Liver (tissue), 9 donors: ENCODE measurements around the gene PITPNM3. TPM values are rescaled to one million over a fixed set of nuclear protein-coding genes. Genes with fewer than 3 reads are reported as not detected.

ENCODE experiments used
- DNase-seq: peaks from one replicate; pipeline ENCODE4 v3.0.0-alpha.2; 2017; ENCODE audit warnings: low spot score
- H3K27ac ChIP-seq, 2 donors: one replicate each; pipeline ENCODE4 v1.7.0; 2013; ENCODE audit warnings: inconsistent platforms in 2 of 2, low read length in 2 of 2, control low read depth in 1 of 2, low read depth in 1 of 2, mild to moderate bottlenecking in 1 of 2
- H3K27me3 ChIP-seq, 4 donors: one replicate each; pipeline versions ENCODE4 v1.6.1 to v1.7.0; 2013; ENCODE audit warnings: low read length in 3 of 4, inconsistent platforms in 1 of 4, mild to moderate bottlenecking in 1 of 4, moderate library complexity in 1 of 4; ENCODE audit not compliant: control insufficient read depth in 4 of 4, insufficient read depth in 4 of 4
- H3K36me3 ChIP-seq, 4 donors: one replicate each; pipeline versions ENCODE4 v1.6.1 to v1.7.0; 2013; ENCODE audit warnings: low read length in 3 of 4, mild to moderate bottlenecking in 3 of 4, low read depth in 1 of 4, moderate library complexity in 1 of 4; ENCODE audit not compliant: control insufficient read depth in 4 of 4, insufficient read depth in 3 of 4
- H3K4me1 ChIP-seq, 4 donors: one replicate each; pipeline versions ENCODE4 v1.6.1 to v1.7.0; 2013; ENCODE audit warnings: low read length in 3 of 4, mild to moderate bottlenecking in 3 of 4, moderate library complexity in 1 of 4; ENCODE audit not compliant: control insufficient read depth in 4 of 4, insufficient read depth in 4 of 4
- H3K4me3 ChIP-seq, 3 donors: one replicate each; pipeline versions ENCODE4 v1.6.1 to v1.7.0; 2013; ENCODE audit warnings: low read length in 3 of 3, control low read depth in 1 of 3, low read depth in 1 of 3, mild to moderate bottlenecking in 1 of 3
- H3K9ac ChIP-seq, 2 donors: one replicate each; pipeline ENCODE4 v1.7.0; 2013; ENCODE audit warnings: low read length in 2 of 2, mild to moderate bottlenecking in 2 of 2, moderate library complexity in 2 of 2, control low read depth in 1 of 2, low read depth in 1 of 2
- H3K9me3 ChIP-seq, 4 donors: one replicate each; pipeline versions ENCODE4 v1.6.1 to v1.7.0; 2013; ENCODE audit warnings: low read length in 3 of 4; ENCODE audit not compliant: control insufficient read depth in 4 of 4
- ATF3 ChIP-seq: IDR thresholded peaks from 2 replicates; pipeline ENCODE4 v1.6.1; 2016; ENCODE audit warnings: antibody characterized with exemption
- EGR1 ChIP-seq, 2 donors: IDR thresholded peaks; 2 replicates each; pipeline ENCODE4 v1.6.1; 2016 to 2018; ENCODE audit warnings: antibody characterized with exemption in 2 of 2, low read depth in 2 of 2
- FOXA1 ChIP-seq: IDR thresholded peaks from 2 replicates; pipeline ENCODE4 v1.6.1; 2016; ENCODE audit warnings: antibody characterized with exemption
- FOXA2 ChIP-seq: IDR thresholded peaks from 2 replicates; pipeline ENCODE4 v1.6.1; 2016; ENCODE audit warnings: antibody characterized with exemption
- GABPA ChIP-seq, 2 donors: IDR thresholded peaks in 1 of 2; conservative IDR thresholded peaks in 1 of 2; 2 replicates each; pipeline ENCODE4 v1.6.1; 2016; ENCODE audit warnings: antibody characterized with exemption in 2 of 2, mild to moderate bottlenecking in 1 of 2, moderate library complexity in 1 of 2
- HNF4A ChIP-seq, 2 donors: conservative IDR thresholded peaks; 2 replicates each; pipeline ENCODE4 v1.6.1; 2016; ENCODE audit warnings: antibody characterized with exemption in 2 of 2, mild to moderate bottlenecking in 2 of 2
- HNF4G ChIP-seq: IDR thresholded peaks from 2 replicates; pipeline ENCODE4 v1.6.1; 2016; ENCODE audit warnings: antibody characterized with exemption
- JUND ChIP-seq, 2 donors: IDR thresholded peaks; 2 replicates each; pipeline ENCODE4 v1.6.1; 2016; ENCODE audit warnings: antibody characterized with exemption in 2 of 2
- NR2F2 ChIP-seq: IDR thresholded peaks from 2 replicates; pipeline ENCODE4 v1.6.1; 2016; ENCODE audit warnings: antibody characterized with exemption
- RAD21 ChIP-seq, 2 donors: IDR thresholded peaks; 2 replicates each; pipeline ENCODE4 v1.6.1; 2016; ENCODE audit warnings: antibody characterized with exemption in 2 of 2, mild to moderate bottlenecking in 2 of 2
- REST ChIP-seq: IDR thresholded peaks from 2 replicates; pipeline ENCODE4 v1.6.1; 2016; ENCODE audit warnings: antibody characterized with exemption, mild to moderate bottlenecking
- RXRA ChIP-seq, 2 donors: IDR thresholded peaks; 2 replicates each; pipeline ENCODE4 v1.6.1; 2017 to 2018; ENCODE audit warnings: antibody characterized with exemption in 2 of 2, mild to moderate bottlenecking in 1 of 2
- SP1 ChIP-seq: IDR thresholded peaks from 2 replicates; pipeline ENCODE4 v1.6.1; 2018; ENCODE audit warnings: antibody characterized with exemption, mild to moderate bottlenecking
- TAF1 ChIP-seq: conservative IDR thresholded peaks from 2 replicates; pipeline ENCODE4 v1.6.1; 2016; ENCODE audit warnings: antibody characterized with exemption, mild to moderate bottlenecking
- YY1 ChIP-seq: IDR thresholded peaks from 2 replicates; pipeline ENCODE4 v1.6.1; 2016; ENCODE audit warnings: antibody characterized with exemption, mild to moderate bottlenecking
- ZBTB33 ChIP-seq: IDR thresholded peaks from 2 replicates; pipeline ENCODE4 v1.6.1; 2016; ENCODE audit warnings: antibody characterized with exemption
- WGBS: extraction: QIAGEN DNeasy Blood & Tissue Kit; methylation state at CpG from one replicate; pipeline ENCODE4 v1.1.7; 2013; 5-methylcytosine and 5-hydroxymethylcytosine counted together
- polyA plus RNA-seq, 2 donors: library from polyadenylated mRNA; stranded (reverse) in 1 of 2; unstranded in 1 of 2; fragments of 200-250 nt in 1 of 2; fragments of >200 nt in 1 of 2; fragmentation: Nextera tagmentation in 1 of 2; extraction: Ambion mirVana in 1 of 2; gene quantifications; one replicate each; pipeline versions ENCODE4 v1.2.1 to v1.2.3, GENCODE V29; 2013 to 2015
- total RNA-seq, 2 donors: library from RNA; depleted of rRNA; stranded (reverse); fragments of >200 nt; gene quantifications; one replicate each; pipeline ENCODE4 v1.2.3, GENCODE V29; 2014
- TF ChIP-seq, protein P1 (sequence below): IDR thresholded peaks from 2 replicates; pipeline ENCODE4 v1.6.1; 2016; ENCODE audit warnings: antibody characterized with exemption
- TF ChIP-seq, protein P2 (sequence below): fragments of 150-350 bp; IDR thresholded peaks from 2 replicates; pipeline ENCODE4 v1.5.1; 2017; ENCODE audit warnings: improper control_type of control experiment, low read depth, low read length; ENCODE audit not compliant: missing input control
- donor health status: healthy.
- donor health status: healthy.
- donor health status: healthy.
- donor health status: healthy.
- donor health status: healthy.

PITPNM3 gene
- total and polyA plus RNA-seq, 4 donors: 1.5 to 5.0 (median 1.8) TPM

DNA sequence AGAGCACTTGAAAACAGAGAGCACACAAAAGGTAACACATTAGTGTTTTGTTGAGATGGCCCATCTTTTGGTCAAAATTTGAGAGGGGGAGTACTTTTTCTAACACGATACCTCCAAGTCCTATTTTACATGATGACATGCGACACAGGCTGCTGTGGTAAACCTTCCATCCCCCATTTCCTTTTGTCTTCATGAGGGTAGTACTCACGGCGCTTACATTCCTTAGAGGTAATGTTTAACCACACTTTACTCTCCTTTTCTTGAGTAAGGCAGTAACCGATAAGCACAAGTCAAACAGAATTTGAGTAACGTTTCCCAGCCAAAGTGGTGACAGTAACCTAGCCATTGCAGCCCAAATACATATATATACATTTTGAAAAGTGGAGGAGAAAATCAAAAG, 35.8 kb upstream of the PITPNM3 start:
- Histone ChIP-seq H3K9ac (no peak overlapping the region), H3K36me3 (peaks cover 2 to 42% (median 27%) of the 10 kb centered on the region in 4 donors), H3K27ac (no peak overlapping the region), H3K4me3 (no peak overlapping the region), H3K9me3 (no peaks in the 10 kb centered on the region), H3K4me1 (no peaks in the 10 kb centered on the region), H3K27me3 (no peaks in the 10 kb centered on the region)
- 80% methylated on average over 6 of the region's 6 CpGs for WGBS
- TF ChIP-seq FOXA2 (no peak), RXRA (IDR thresholded peaks at IDR 0.05) (no peak), ZBTB33 (no peak)
- no peak for DNase-seq

DNA sequence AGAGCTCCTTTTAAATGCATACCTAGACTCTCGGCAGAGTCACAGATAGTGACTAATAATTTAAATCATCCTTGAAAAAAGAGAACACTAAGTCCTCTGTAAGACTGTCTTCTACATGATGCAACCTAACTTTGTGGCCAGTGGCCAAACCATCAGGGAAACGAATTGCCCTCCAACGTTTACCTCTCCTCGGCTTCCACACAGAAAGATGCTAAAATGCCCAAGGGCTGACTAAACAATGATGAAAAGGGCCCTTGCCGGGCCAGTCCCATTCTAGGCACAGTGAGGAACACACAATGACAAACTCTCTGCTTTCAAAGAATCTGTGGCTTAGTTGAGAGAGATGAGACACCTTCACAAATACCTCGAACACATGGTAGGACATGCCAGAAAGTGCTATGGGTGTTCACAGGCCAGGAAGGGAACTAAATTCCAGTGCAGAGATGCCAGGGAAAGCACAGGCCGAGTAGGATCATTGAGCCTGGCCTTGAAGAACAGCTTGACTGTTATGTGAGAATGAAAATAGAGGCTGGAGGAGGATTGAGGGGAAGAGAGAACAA, 35.3 kb upstream of the PITPNM3 start:
- H3K4me1 ChIP-seq: no peaks in the 10 kb centered on the region
- WGBS: 81% methylated on average over 7 of the region's 7 CpGs
- no peak overlapping the region for H3K9ac ChIP-seq
- H3K4me3 ChIP-seq: no peak overlapping the region
- TF ChIP-seq SP1 (no peak), RXRA (IDR thresholded peaks at IDR 0.05) (no peak), ATF3 (no peak), YY1 (no peak), EGR1 (IDR thresholded peaks at IDR 0.05; ENCODE audit: low read depth in 2 of 2) (no peak), HNF4G (no peak), GABPA (IDR thresholded peaks at IDR 0.05 in 1 of 2, conservative IDR thresholded peaks at IDR 0.05 in 1 of 2) (no peak), FOXA1 (no peak), JUND (IDR thresholded peaks at IDR 0.05) (no peak), TAF1 (no peak), FOXA2 (no peak), NR2F2 (no peak), REST (no peak), HNF4A (conservative IDR thresholded peaks at IDR 0.05) (no peak), RAD21 (IDR thresholded peaks at IDR 0.05) (no peak), ZBTB33 (no peak)
- TF ChIP-seq, protein P1, sequence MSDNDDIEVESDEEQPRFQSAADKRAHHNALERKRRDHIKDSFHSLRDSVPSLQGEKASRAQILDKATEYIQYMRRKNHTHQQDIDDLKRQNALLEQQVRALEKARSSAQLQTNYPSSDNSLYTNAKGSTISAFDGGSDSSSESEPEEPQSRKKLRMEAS: no peak
- TF ChIP-seq, protein P2, sequence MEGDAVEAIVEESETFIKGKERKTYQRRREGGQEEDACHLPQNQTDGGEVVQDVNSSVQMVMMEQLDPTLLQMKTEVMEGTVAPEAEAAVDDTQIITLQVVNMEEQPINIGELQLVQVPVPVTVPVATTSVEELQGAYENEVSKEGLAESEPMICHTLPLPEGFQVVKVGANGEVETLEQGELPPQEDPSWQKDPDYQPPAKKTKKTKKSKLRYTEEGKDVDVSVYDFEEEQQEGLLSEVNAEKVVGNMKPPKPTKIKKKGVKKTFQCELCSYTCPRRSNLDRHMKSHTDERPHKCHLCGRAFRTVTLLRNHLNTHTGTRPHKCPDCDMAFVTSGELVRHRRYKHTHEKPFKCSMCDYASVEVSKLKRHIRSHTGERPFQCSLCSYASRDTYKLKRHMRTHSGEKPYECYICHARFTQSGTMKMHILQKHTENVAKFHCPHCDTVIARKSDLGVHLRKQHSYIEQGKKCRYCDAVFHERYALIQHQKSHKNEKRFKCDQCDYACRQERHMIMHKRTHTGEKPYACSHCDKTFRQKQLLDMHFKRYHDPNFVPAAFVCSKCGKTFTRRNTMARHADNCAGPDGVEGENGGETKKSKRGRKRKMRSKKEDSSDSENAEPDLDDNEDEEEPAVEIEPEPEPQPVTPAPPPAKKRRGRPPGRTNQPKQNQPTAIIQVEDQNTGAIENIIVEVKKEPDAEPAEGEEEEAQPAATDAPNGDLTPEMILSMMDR: no peak
- H3K36me3 ChIP-seq: peaks cover 2 to 43% (median 27%) of the 10 kb centered on the region in 4 donors
- DNase-seq: no peak
- H3K9me3 ChIP-seq: no peaks in the 10 kb centered on the region
- H3K27ac ChIP-seq: no peak overlapping the region
- H3K27me3 ChIP-seq: no peaks in the 10 kb centered on the region
